Activated naive CD4-positive, alpha-beta T cell treated with anti-CD3 and anti-CD28 coated beads for 36 hours (primary cell): ENCODE results near the gene ADGRL1. TPM values are rescaled to one million over a fixed set of nuclear protein-coding genes. Genes with fewer than 3 reads are reported as not detected.
"Not testable (repeated sequence)": the region's sequence is repeated elsewhere in the genome, so short reads cannot be mapped to it uniquely, and the experiment has no call there.

Source experiments
- CTCF ChIA-PET: fragments of 350-600 bp; sonication (Branson Sonifier 250); formaldehyde crosslinking; loops from one replicate; lab custom pipeline; 2021; ENCODE audit warnings: antibody characterized with exemption; lab: Charles Lee
- DNase-seq: peaks from one replicate; pipeline ENCODE4 v3.0.0-alpha.2; 2020
- H3K27ac Mint-ChIP-seq: one replicate; pipeline ENCODE4 v1.8.0; 2021; ENCODE audit warnings: mild to moderate bottlenecking, mixed read lengths
- H3K27me3 Mint-ChIP-seq: one replicate; pipeline ENCODE4 v1.8.0; 2021; ENCODE audit warnings: low read depth, mixed read lengths
- H3K36me3 Mint-ChIP-seq: one replicate; pipeline ENCODE4 v1.8.0; 2021; ENCODE audit warnings: low read depth, mixed read lengths
- H3K4me1 Mint-ChIP-seq: one replicate; pipeline ENCODE4 v1.8.0; 2021; ENCODE audit warnings: low read depth, mixed read lengths
- H3K4me3 Mint-ChIP-seq: one replicate; pipeline ENCODE4 v1.8.0; 2021; ENCODE audit warnings: mild to moderate bottlenecking, moderate library complexity, mixed read lengths
- H3K9me3 Mint-ChIP-seq: one replicate; pipeline ENCODE4 v1.8.0; 2021; ENCODE audit warnings: mixed read lengths
- intact Hi-C: fragments of 100-400 bp; cut with micrococcal nuclease; formaldehyde crosslinking; loops from one replicate; pipeline ENCODE4 v1.15.1; 2023
- total RNA-seq, 2 experiments: library from RNA; stranded (reverse); gene quantifications; one replicate each; pipeline ENCODE4 v1.2.3, GENCODE V29; 2021

Gene ADGRL1
- 10 to 100 TPM; 13.5 to 14.6 TPM for total RNA-seq

DNA sequence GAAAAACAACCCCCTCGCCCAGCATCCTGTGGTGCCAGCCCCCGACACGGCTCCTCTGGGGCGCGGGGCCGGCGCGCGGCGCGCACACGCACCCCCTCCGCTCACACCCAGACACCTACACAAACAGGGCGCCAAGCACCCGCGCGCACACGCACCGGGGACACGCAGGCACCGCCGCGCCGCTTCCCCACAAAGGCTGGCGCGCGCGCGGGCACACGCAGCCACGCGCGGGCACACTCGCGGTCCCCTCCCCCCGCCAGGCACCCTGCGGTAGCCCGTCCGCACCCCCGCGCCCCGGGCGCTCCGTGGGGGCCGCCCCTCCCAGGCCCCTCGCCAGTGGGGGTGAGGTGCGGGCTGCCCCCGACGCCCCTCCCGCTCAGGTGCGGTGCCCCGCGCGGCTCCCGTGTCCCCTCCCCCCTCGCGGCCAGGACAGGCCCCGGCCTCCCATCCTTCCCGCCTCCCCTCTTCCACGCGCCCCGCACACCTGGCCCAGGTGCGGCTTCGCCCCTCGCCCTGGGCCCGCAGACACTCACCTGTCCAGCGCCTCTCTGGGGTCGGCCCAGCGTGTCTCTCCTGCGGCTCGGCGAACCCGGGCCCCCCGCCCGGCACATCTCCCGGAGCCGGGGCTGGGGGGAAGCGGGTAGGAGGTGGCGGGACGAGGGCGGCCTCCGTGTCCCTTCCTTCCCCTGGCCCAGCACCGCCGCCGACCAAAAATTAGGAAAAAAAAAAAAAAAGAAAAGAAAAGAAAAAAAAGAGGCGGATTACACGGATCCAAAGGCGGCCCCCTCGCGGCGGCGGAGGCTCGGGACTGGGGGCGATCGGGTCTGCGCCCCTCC lies at the start of gene ADGRL1:
Gene ADGRL1, minus strand, starts transcription at position 718 of the 836 bp plus-strand sequence. CDS start 22,567 bp downstream, outside the sequence.
- H3K36me3 Mint-ChIP-seq, CTCF ChIA-PET, DNase-seq, H3K9me3 Mint-ChIP-seq: not testable (repeated sequence)
- peak within 1 kb of the TSS; percentile 70 for H3K27ac Mint-ChIP-seq
- peak within 1 kb of the TSS; percentile 84 for H3K4me3 Mint-ChIP-seq
- H3K27me3 Mint-ChIP-seq = peaks cover 14% of the 10 kb centered on the region
- intact Hi-C loops = loop anchor here (5.0 kb wide), 1 partner anchor 267 kb away; no protein-coding TSS in a partner anchor
- peaks cover 37% of the 10 kb centered on the region for H3K4me1 Mint-ChIP-seq

DNA sequence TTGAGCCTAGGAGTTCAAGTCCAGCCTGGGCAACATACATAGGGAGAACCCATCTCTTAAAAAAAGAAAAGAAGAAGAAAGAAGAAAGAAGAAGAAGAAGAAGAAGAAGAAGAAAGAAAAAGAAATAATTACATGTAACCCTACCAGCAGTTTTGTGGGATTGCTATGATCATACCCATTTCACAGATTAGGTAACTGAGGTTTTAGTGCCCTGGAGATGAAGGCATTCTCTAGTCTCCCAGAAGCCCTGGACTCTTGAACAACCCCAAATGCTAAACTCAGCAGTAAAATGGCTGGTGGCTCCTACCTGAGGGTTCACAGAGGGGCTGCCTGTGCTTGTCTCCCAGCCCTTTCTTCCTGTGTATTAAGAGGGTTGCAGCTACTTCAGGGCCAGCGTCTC lies 49.3 kb upstream of the ADGRL1 start:
- intact Hi-C loops, CTCF ChIA-PET: not testable (repeated sequence)
- peaks cover 15% of the 10 kb centered on the region for H3K4me1 Mint-ChIP-seq

DNA sequence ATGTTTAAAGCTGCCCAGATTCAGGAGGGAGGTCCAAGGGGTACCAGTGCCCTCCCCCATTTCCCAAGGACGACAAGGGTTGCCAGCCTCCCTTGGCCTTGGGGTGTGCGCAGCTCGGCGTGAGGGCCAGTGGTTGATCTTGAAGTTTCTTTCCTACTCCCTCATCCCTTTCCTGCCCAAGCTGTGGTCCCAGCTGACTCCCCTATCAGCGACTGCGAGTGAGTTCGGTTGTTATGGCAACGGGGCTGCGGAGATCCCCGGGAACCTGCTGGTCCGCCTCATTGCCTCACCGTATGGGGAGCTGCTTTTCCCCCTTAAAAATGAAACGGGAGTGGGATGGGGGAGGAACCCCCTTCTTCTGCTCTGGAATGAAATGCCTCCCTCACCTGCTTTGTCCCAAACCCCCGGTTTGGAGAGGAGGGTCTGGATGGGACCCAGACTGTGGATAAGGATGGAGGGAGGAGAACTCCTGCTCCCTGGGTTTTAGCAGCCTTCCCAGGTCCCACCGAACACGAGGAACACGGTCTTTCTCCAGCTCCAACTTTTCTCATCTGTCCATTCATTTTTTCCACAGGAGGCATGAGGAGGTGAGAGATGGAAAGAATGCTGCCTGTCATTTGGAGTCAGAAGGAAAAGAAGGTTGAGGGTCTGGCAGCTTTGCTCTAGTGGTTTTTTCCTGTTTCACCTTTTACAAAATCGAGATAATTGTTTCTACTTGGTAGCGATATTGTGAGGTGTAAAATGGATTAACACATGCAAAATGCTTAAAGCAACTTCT lies 48.0 kb upstream of the ADGRL1 start:
- H3K27ac Mint-ChIP-seq, intact Hi-C loops, H3K27me3 Mint-ChIP-seq, H3K4me3 Mint-ChIP-seq, CTCF ChIA-PET, H3K36me3 Mint-ChIP-seq, H3K9me3 Mint-ChIP-seq: not testable (repeated sequence)
- peaks cover 18% of the 10 kb centered on the region for H3K4me1 Mint-ChIP-seq
- DNase-seq = peak; percentile 34

More for the DNA sequence above, 49.3 kb upstream of the ADGRL1 start:
- H3K27me3 Mint-ChIP-seq, H3K4me3 Mint-ChIP-seq, H3K36me3 Mint-ChIP-seq, H3K9me3 Mint-ChIP-seq, DNase-seq, H3K27ac Mint-ChIP-seq: not testable (repeated sequence)

GRCh38 chr19:14252136-14252535 lies 46.2 kb upstream of the ADGRL1 start:
- H3K4me3 Mint-ChIP-seq, CTCF ChIA-PET, H3K27me3 Mint-ChIP-seq, H3K36me3 Mint-ChIP-seq, DNase-seq, H3K9me3 Mint-ChIP-seq, intact Hi-C loops, H3K27ac Mint-ChIP-seq: not testable (repeated sequence)
- H3K4me1 Mint-ChIP-seq = peaks cover 24% of the 10 kb centered on the region

DNA sequence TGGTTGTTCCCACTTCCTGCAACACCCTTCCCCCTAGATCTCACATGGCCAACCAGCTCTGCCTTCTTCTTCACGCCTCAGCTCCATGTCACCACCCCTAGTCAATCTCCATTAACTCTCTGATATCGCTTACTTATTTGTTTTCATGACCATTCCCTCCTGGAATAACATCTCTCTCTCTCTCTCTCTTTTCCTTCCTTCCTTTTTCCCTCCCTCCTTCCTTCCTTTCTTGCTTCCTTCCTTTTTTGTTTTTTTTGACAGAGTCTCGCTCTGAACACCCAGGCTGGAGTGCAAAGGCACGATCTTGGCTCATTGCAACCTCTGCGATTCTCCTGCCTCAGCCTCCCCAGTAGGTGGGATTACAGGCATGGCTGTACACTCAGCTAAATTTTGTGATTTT lies 44.9 kb upstream of the ADGRL1 start:
- intact Hi-C loops = no loop called here
- CTCF ChIA-PET = interaction anchor here (0.7 kb wide), 1 partner anchor 115 kb away, joined by 5 read pairs; the partner anchor contains the start of gene ASF1B
- no peak for DNase-seq
- Mint-ChIP-seq H3K27ac (no peak overlapping the region), H3K4me1 (peaks cover 17% of the 10 kb centered on the region), H3K4me3 (no peak overlapping the region), H3K27me3 (no peaks in the 10 kb centered on the region), H3K36me3 (no peaks in the 10 kb centered on the region), H3K9me3 (no peaks in the 10 kb centered on the region)

DNA sequence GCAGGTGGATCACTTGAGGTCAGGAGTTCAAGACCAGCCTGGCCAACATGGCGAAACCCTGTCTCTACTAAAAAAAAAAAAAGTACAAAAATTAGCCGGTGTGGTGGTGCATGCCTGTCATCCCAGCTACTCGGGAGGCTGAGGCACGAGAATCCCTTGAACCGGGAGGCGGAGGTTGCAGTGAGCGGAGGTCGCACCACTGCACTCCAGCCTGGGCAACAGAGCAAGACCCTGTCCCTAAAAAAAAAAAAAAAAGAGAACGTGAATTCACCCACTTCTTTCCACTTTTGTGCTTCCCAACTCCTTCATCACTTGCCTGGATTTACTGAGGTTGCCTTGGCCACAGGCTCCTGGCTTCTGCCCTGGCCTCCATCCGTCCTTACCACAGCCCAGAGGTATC lies 44.3 kb upstream of the ADGRL1 start:
- DNase-seq, H3K36me3 Mint-ChIP-seq, H3K9me3 Mint-ChIP-seq, intact Hi-C loops, H3K27me3 Mint-ChIP-seq, H3K27ac Mint-ChIP-seq: not testable (repeated sequence)
- H3K4me1 Mint-ChIP-seq = peaks cover 16% of the 10 kb centered on the region
- peak overlapping the region; percentile 28 for H3K4me3 Mint-ChIP-seq
- CTCF ChIA-PET = interaction anchor here (0.7 kb wide), 2 partner anchors 15 to 114 kb away, joined by 4 to 5 read pairs; partner anchors contain the start of gene ASF1B

GRCh38 chr19:14249891-14250290 lies 43.9 kb upstream of the ADGRL1 start:
- Mint-ChIP-seq H3K27ac (peak overlapping the region; percentile 59), H3K4me1 (peaks cover 16% of the 10 kb centered on the region), H3K4me3 (peak overlapping the region; percentile 63)
- H3K36me3 Mint-ChIP-seq, intact Hi-C loops, H3K9me3 Mint-ChIP-seq, H3K27me3 Mint-ChIP-seq, DNase-seq: not testable (repeated sequence)
- CTCF ChIA-PET = interaction anchor here (0.6 to 0.7 kb wide), 2 partner anchors 16 to 98 kb away, joined by 3 to 4 read pairs; no protein-coding TSS in a partner anchor

DNA sequence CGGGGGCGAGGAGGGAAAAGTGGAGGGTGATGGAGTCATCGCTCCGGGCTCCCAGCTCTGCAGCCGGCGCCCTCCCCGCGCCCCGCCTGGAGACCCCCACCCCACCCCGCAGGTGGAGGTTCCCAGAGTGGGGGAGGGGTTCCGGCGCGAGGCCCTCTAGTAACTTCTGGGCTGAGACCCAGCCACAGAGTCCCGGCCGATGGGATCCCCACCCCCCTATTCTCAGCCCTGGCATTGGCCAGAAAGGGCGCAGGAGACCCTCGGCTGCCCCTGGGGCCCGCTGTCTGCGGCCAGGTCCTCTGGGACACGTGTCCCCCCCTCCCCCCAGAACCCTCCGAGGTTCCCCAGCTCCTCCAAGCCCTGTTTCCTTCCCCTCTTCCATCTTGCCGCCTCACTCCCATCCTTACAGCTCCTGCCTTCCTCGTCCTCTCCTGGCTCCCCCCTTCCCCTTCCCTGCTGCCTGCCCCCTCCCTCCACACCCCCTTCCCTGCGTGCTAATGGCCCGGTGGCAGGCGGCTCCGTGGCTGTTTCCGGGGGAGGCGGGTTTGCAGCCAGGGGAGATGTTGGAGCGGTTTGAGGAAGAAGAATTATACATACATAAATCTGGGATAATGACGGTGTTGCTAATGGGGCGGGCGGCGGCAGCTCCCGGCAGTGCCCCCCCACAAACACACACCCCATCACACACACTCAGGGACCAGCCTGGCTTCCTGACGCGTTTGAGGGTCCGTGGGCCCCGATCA lies 43.2 kb upstream of the ADGRL1 start:
- H3K27me3 Mint-ChIP-seq, H3K9me3 Mint-ChIP-seq, H3K36me3 Mint-ChIP-seq, intact Hi-C loops: not testable (repeated sequence)
- Mint-ChIP-seq H3K4me3 (peak overlapping the region; percentile 63), H3K27ac (peak overlapping the region; percentile 69), H3K4me1 (peaks cover 15% of the 10 kb centered on the region)
- DNase-seq = peak; percentile 31
- CTCF ChIA-PET = interaction anchor here (0.6 kb wide), 1 partner anchor 99 kb away, joined by 3 read pairs; no protein-coding TSS in a partner anchor

DNA sequence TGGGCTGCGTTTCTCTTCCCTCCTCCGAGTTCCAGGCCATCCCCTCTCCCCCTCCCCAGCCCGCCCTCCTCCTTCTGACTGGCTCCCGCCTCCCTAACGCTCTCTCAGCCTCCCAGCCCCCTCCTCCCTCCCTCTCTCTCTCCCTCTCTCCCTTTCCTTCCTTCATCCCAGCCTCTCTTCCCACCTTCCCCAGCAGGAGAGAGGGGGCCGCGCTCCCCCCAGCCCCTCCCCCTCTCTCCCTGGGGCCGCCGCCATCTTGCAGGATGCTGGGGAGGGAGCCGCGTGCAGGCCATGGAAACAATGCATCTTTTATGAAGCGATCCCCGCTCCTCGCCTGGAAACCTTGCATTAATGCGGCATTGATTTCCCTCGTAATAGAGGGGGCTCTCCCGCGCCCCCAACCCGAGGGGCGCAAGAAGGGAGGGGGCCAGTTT lies 42.6 kb upstream of the ADGRL1 start:
- Mint-ChIP-seq H3K9me3 (no peaks in the 10 kb centered on the region), H3K4me3 (peak overlapping the region; percentile 61), H3K27me3 (no peaks in the 10 kb centered on the region), H3K27ac (peak overlapping the region; percentile 69), H3K36me3 (no peaks in the 10 kb centered on the region), H3K4me1 (peaks cover 9% of the 10 kb centered on the region)
- CTCF ChIA-PET = no interaction called here
- DNase-seq = peak; percentile 61
- intact Hi-C loops = no loop called here

DNA sequence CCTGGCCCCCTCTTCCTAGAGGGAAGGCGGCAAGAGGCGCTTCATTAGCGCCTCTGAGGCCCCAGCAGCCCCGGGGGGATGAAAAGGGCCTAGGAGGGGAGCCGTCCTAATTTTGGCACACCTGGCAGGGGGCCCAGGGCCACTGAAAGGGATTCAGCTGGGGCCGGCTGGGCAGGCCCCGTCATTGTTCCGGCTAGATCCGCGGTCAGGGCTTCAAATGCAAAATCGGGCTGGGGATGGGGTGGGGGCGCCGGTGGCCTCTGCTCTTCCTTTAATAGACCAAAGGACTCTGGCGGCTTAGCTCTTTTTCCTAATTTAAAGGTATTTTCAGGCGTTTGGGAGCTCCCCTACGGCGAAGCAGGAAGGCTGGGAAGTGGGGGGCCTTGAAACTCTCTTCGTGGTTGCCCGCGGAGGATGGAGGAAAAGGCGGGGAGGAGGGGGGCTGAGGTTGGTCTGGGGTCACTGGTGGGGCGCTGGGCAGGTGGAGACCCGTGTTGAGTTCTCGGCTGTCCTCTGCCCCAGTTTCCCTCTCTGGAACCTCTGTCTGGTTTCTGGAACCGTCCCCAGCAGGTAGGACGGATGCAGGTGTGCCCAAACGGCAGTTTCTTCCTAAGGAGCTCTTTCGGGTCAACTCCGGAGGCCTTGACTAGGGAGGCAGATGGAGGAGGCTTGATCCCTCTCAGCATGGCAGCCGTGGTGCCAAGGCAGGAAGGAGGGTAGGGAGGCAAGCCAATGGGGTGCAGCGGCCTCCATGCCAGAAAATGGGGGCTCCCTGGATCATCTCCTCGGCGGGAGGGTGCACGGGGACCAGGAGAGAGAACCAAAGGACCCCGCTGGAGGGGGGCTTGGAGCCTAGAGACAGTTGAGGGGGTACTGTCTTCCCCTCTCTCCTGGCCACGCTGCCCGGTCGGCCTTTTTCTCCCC lies 41.8 kb upstream of the ADGRL1 start:
- H3K4me3 Mint-ChIP-seq = peak overlapping the region; percentile 72
- CTCF ChIA-PET = interaction anchor here (1.4 kb wide), 1 partner anchor 100 kb away, joined by 3 read pairs; no protein-coding TSS in a partner anchor
- H3K4me1 Mint-ChIP-seq, H3K9me3 Mint-ChIP-seq, H3K27me3 Mint-ChIP-seq, intact Hi-C loops, H3K36me3 Mint-ChIP-seq: not testable (repeated sequence)
- H3K27ac Mint-ChIP-seq = peak overlapping the region; percentile 80
- peak; percentile 27 for DNase-seq

DNA sequence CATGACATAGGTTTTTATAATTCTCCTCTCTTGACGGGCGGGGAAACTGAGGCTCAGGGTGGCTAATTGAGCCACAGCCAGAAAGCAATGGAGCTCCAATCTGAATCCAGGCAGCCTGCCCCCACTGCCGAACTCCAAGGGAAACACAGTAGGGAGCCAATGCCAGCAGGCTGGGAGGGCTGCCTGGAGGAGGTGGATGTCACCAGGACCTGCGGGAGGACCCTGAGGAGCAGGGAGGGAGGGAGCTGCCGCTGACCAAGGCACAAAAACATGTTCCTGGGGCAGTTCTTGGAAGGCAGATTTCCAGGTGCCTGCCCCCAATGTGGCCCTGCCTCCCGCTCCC lies 41.2 kb upstream of the ADGRL1 start:
- H3K27ac Mint-ChIP-seq, H3K27me3 Mint-ChIP-seq, H3K36me3 Mint-ChIP-seq, H3K4me1 Mint-ChIP-seq, intact Hi-C loops, H3K9me3 Mint-ChIP-seq, DNase-seq: not testable (repeated sequence)
- CTCF ChIA-PET = interaction anchor here (1.4 kb wide), 1 partner anchor 101 kb away, joined by 3 read pairs; no protein-coding TSS in a partner anchor
- H3K4me3 Mint-ChIP-seq = peak overlapping the region; percentile 41
